ENCODE results near the gene SOX15. TPM values are rescaled to one million over a fixed set of nuclear protein-coding genes. Genes with fewer than 3 reads are reported as not detected.

Gene SOX15
- polyA plus RNA-seq, 4 donors = 3.0 to 5.6 (median 4.0) TPM

Other genes with a start within 250 kb of the SOX15 start
- gene KCTD11, start 237.9 kb downstream of the SOX15 start, polyA plus RNA-seq (ENCODE audit: insufficient read length in 4 of 4) = 10 to 100 TPM; 11.2 to 13.9 (median 12.5) TPM
- not detected for gene TMEM95, start 234.9 kb downstream of the SOX15 start, polyA plus RNA-seq (ENCODE audit: insufficient read length in 4 of 4)
- 1 to 10 TPM; 3.1 to 7.9 (median 5.7) TPM for gene TNK1, start 209.0 kb downstream of the SOX15 start, polyA plus RNA-seq (ENCODE audit: insufficient read length in 4 of 4)
- gene PLSCR3, start 195.6 kb downstream of the SOX15 start, polyA plus RNA-seq (ENCODE audit: insufficient read length in 4 of 4) = 10 to 100 TPM; 27.8 to 51.2 (median 41.2) TPM
- gene TMEM256, start 186.0 kb downstream of the SOX15 start, polyA plus RNA-seq (ENCODE audit: insufficient read length in 4 of 4) = 100 to 1,000 TPM in 1 of 4 donors, 10 to 100 TPM in 3; 82.2 to 108 (median 90.2) TPM
- gene NLGN2, start 182.2 kb downstream of the SOX15 start, polyA plus RNA-seq (ENCODE audit: insufficient read length in 4 of 4) = 10 to 100 TPM; 17.5 to 38.6 (median 30.2) TPM
- not detected for gene SPEM1, start 169.8 kb downstream of the SOX15 start, polyA plus RNA-seq (ENCODE audit: insufficient read length in 4 of 4)
- gene SPEM2, start 164.5 kb downstream of the SOX15 start, polyA plus RNA-seq (ENCODE audit: insufficient read length in 4 of 4) = under 1 TPM in 1 of 4 donors, not detected in 3; 0.06 TPM
- not detected for gene SPEM3, start 161.2 kb downstream of the SOX15 start, polyA plus RNA-seq (ENCODE audit: insufficient read length in 4 of 4)
- gene TMEM102, start 154.7 kb downstream of the SOX15 start, polyA plus RNA-seq (ENCODE audit: insufficient read length in 4 of 4) = 1 to 10 TPM; 3.7 to 5.7 (median 4.8) TPM
- gene FGF11, start 150.6 kb downstream of the SOX15 start, polyA plus RNA-seq (ENCODE audit: insufficient read length in 4 of 4) = 1 to 10 TPM; 6.1 to 6.9 (median 6.4) TPM
- 10 to 100 TPM; 10.3 to 10.8 (median 10.6) TPM for gene CHRNB1, start 145.0 kb downstream of the SOX15 start, polyA plus RNA-seq (ENCODE audit: insufficient read length in 4 of 4)
- gene ZBTB4, start 110.5 kb downstream of the SOX15 start, polyA plus RNA-seq (ENCODE audit: insufficient read length in 4 of 4) = 10 to 100 TPM; 38.6 to 50.6 (median 44.2) TPM
- gene SLC35G6, start 108.6 kb downstream of the SOX15 start, polyA plus RNA-seq (ENCODE audit: insufficient read length in 4 of 4) = under 1 TPM in 2 of 4 donors, not detected in 2; 0.46 to 0.72 TPM
- 100 to 1,000 TPM; 101 to 163 (median 116) TPM for gene POLR2A, start 105.7 kb downstream of the SOX15 start, polyA plus RNA-seq (ENCODE audit: insufficient read length in 4 of 4)
- 10 to 100 TPM; 21.7 to 32.3 (median 28.3) TPM for gene TNFSF12, start 41.0 kb downstream of the SOX15 start, polyA plus RNA-seq (ENCODE audit: insufficient read length in 4 of 4)
- gene TNFSF13, start 31.3 kb downstream of the SOX15 start, polyA plus RNA-seq (ENCODE audit: insufficient read length in 4 of 4) = 10 to 100 TPM; 12.8 to 15.9 (median 14.5) TPM
- gene SENP3, start 28.2 kb downstream of the SOX15 start, polyA plus RNA-seq (ENCODE audit: insufficient read length in 4 of 4) = 10 to 100 TPM; 60.8 to 81.3 (median 74.9) TPM
- 10 to 100 TPM; 33.6 to 64.0 (median 57.2) TPM for gene CD68, start 10.5 kb downstream of the SOX15 start, polyA plus RNA-seq (ENCODE audit: insufficient read length in 4 of 4)
- 100 to 1,000 TPM; 102 to 125 (median 121) TPM for gene MPDU1, start 6.2 kb downstream of the SOX15 start, polyA plus RNA-seq (ENCODE audit: insufficient read length in 4 of 4)
- 10 to 100 TPM; 46.3 to 56.5 (median 52.4) TPM for gene FXR2, start 24.8 kb upstream of the SOX15 start, polyA plus RNA-seq (ENCODE audit: insufficient read length in 4 of 4)
- gene SAT2, start 37.7 kb upstream of the SOX15 start, polyA plus RNA-seq (ENCODE audit: insufficient read length in 4 of 4) = 100 to 1,000 TPM; 127 to 157 (median 133) TPM
- 1 to 10 TPM; 3.0 to 5.1 (median 4.0) TPM for gene SHBG, start 40.0 kb upstream of the SOX15 start, polyA plus RNA-seq (ENCODE audit: insufficient read length in 4 of 4)
- 10 to 100 TPM; 18.1 to 22.1 (median 21.1) TPM for gene ATP1B2, start 60.8 kb upstream of the SOX15 start, polyA plus RNA-seq (ENCODE audit: insufficient read length in 4 of 4)
- gene TP53, start 97.4 kb upstream of the SOX15 start, polyA plus RNA-seq (ENCODE audit: insufficient read length in 4 of 4) = 10 to 100 TPM; 63.1 to 78.2 (median 72.6) TPM
- 10 to 100 TPM; 11.1 to 17.6 (median 15.6) TPM for gene WRAP53, start 98.4 kb upstream of the SOX15 start, polyA plus RNA-seq (ENCODE audit: insufficient read length in 4 of 4)
- 10 to 100 TPM; 22.3 to 25.6 (median 23.7) TPM for gene EFNB3, start 115.1 kb upstream of the SOX15 start, polyA plus RNA-seq (ENCODE audit: insufficient read length in 4 of 4)
- gene DNAH2, start 127.7 kb upstream of the SOX15 start, polyA plus RNA-seq (ENCODE audit: insufficient read length in 4 of 4) = under 1 TPM; 0.16 to 0.47 (median 0.34) TPM
- 10 to 100 TPM; 14.6 to 35.4 (median 26.1) TPM for gene KDM6B, start 244.1 kb upstream of the SOX15 start, polyA plus RNA-seq (ENCODE audit: insufficient read length in 4 of 4)